ENCODE results near the gene ARMC12. TPM values are rescaled to one million over a fixed set of nuclear protein-coding genes. Genes with fewer than 3 reads are reported as not detected.
"Not testable (repeated sequence)": the region's sequence is repeated elsewhere in the genome, so short reads cannot be mapped to it uniquely, and the experiment has no call there.

ARMC12 gene
- total and polyA plus RNA-seq, 2 experiments from 2014 or later = 0.90 to 0.94 TPM

GRCh38 chr6:35687658-35688604, 48.9 kb upstream of the ARMC12 start:
- H3K27me3 Mint-ChIP-seq (ENCODE audit: insufficient read depth, low read depth, poor library complexity) = peaks cover 9% of the 10 kb centered on the region
- Histone ChIP-seq H3K79me2 (replicated peaks; ENCODE audit: insufficient read depth) (peaks cover 45% of the 10 kb centered on the region), H2AFZ (peak overlapping the region; percentile 57; the same call in 1 of the 2 replicates), H3K27me3 (ENCODE audit: insufficient read depth) (peaks cover 20% of the 10 kb centered on the region), H3K36me3 (ENCODE audit: insufficient read depth) (no peaks in the 10 kb centered on the region), H4K20me1 (replicated peaks; ENCODE audit: insufficient read depth) (peaks cover 14% of the 10 kb centered on the region), H3F3A (replicated peaks; ENCODE audit: low read depth) (peaks cover 14% of the 10 kb centered on the region; the same call in 1 of the 2 replicates), H3K4me2 (peak overlapping the region; percentile 98), H3K4me1 (ENCODE audit: insufficient read depth) (peaks cover 15% of the 10 kb centered on the region), H3K9me2 (ENCODE audit: insufficient read depth) (no peaks in the 10 kb centered on the region), H3K4me3 (peak overlapping the region; percentile 85), H3K27ac (ENCODE audit: low read depth) (no peak overlapping the region)
- H3K27ac Mint-ChIP-seq = no peak overlapping the region
- peak overlapping the region; percentile 88 for H3K4me3 Mint-ChIP-seq
- DNase-seq (ENCODE audit: low spot score) (peak; percentile 80), ATAC-seq (peak; percentile 68)
- no peaks in the 10 kb centered on the region for H3K9me3 Mint-ChIP-seq
- H3K4me1 Mint-ChIP-seq = peaks cover 5% of the 10 kb centered on the region
- no peak for TF ChIP-seq POLR2AphosphoS5 (IDR thresholded peaks at IDR 0.05; ENCODE audit: low read depth)
- peak; percentile 65 for TF ChIP-seq CREB1 (CRISPR knock-in tag; IDR thresholded peaks at IDR 0.05; ENCODE audit: low read depth)
- TF ChIP-seq EZH2 (IDR thresholded peaks at IDR 0.05; ENCODE audit: low read depth, unreplicated experiment) = no peak
- no peaks in the 10 kb centered on the region; the same call in 1 of the 3 replicates for H3K36me3 Mint-ChIP-seq (ENCODE audit: low read depth)

GRCh38 chr6:35688605-35689322, 48.1 kb upstream of the ARMC12 start, which contains the start of gene FKBP5:
Gene FKBP5 (minus strand): TSS chr6:35688915. CDS start chr6:35642824, 46,091 bp downstream.
- TF ChIP-seq POLR2AphosphoS5 (IDR thresholded peaks at IDR 0.05; ENCODE audit: low read depth) = peak; percentile 74
- TF ChIP-seq ETS1 (IDR thresholded peaks at IDR 0.05) = no peak
- no peak for TF ChIP-seq NANOG (IDR thresholded peaks at IDR 0.05; ENCODE audit: borderline replicate concordance)
- TF ChIP-seq REST (IDR thresholded peaks at IDR 0.05; ENCODE audit: unreplicated experiment) = no peak
- TF ChIP-seq CTCF (conservative IDR thresholded peaks at IDR 0.05; ENCODE audit: low read depth in 2 of 2) = no peak
- peak; percentile 40; the same call in 1 of the 2 replicates for TF ChIP-seq CREB1 (CRISPR knock-in tag; IDR thresholded peaks at IDR 0.05; ENCODE audit: low read depth)
- TF ChIP-seq EZH2phosphoT487 (IDR thresholded peaks at IDR 0.05; ENCODE audit: unreplicated experiment) = no peak
- TF ChIP-seq JUNB (IDR thresholded peaks at IDR 0.05; ENCODE audit: unreplicated experiment) = no peak
- no peak for TF ChIP-seq STAT1 (IDR thresholded peaks at IDR 0.05; ENCODE audit: unreplicated experiment)
- H3F3A ChIP-seq (replicated peaks; ENCODE audit: low read depth) = peaks cover 14% of the 10 kb centered on the region; the same call in 1 of the 2 replicates
- H3K4me1 ChIP-seq (ENCODE audit: insufficient read depth) = peaks cover 15% of the 10 kb centered on the region
- H3K27me3 Mint-ChIP-seq (ENCODE audit: insufficient read depth, low read depth, poor library complexity) = peaks cover 9% of the 10 kb centered on the region
- peak within 1 kb of the TSS; percentile 98 for H3K4me2 ChIP-seq
- ATAC-seq = peak; percentile 93
- H2AFZ ChIP-seq = peak within 1 kb of the TSS; percentile 98
- no peaks in the 10 kb centered on the region for H3K9me3 Mint-ChIP-seq
- DNase-seq (ENCODE audit: low spot score) = peak; percentile 96
- peaks cover 20% of the 10 kb centered on the region for H3K27me3 ChIP-seq (ENCODE audit: insufficient read depth)
- no peaks in the 10 kb centered on the region for H3K9me2 ChIP-seq (ENCODE audit: insufficient read depth)
- H3K27ac ChIP-seq (ENCODE audit: low read depth) = peak within 1 kb of the TSS; percentile 63; the same call in 1 of the 2 replicates
- peaks cover 14% of the 10 kb centered on the region for H4K20me1 ChIP-seq (replicated peaks; ENCODE audit: insufficient read depth)
- no peaks in the 10 kb centered on the region; the same call in 2 of the 3 replicates for H3K36me3 Mint-ChIP-seq (ENCODE audit: low read depth)
- H3K27ac Mint-ChIP-seq = peak within 1 kb of the TSS; percentile 8; the same call in 1 of the 2 replicates
- H3K79me2 ChIP-seq (replicated peaks; ENCODE audit: insufficient read depth) = peaks cover 38% of the 10 kb centered on the region
- H3K4me3 Mint-ChIP-seq = peak within 1 kb of the TSS; percentile 88
- peak within 1 kb of the TSS; percentile 85 for H3K4me3 ChIP-seq
- H3K36me3 ChIP-seq (ENCODE audit: insufficient read depth) = no peaks in the 10 kb centered on the region
- peaks cover 5% of the 10 kb centered on the region for H3K4me1 Mint-ChIP-seq

GRCh38 chr6:35690006-35690405, 46.8 kb upstream of the ARMC12 start:
- not testable (repeated sequence) for H3K36me3 Mint-ChIP-seq (ENCODE audit: low read depth); H3K4me3 Mint-ChIP-seq; H3K4me2 ChIP-seq; H3K4me3 ChIP-seq; H3K27ac Mint-ChIP-seq; H3K4me1 Mint-ChIP-seq; H3K27me3 Mint-ChIP-seq (ENCODE audit: insufficient read depth, low read depth, poor library complexity); DNase-seq (ENCODE audit: low spot score); H3K9me3 Mint-ChIP-seq; ATAC-seq; H3K36me3 ChIP-seq (ENCODE audit: insufficient read depth); H3K9me2 ChIP-seq (ENCODE audit: insufficient read depth); H3K27ac ChIP-seq (ENCODE audit: low read depth)
- Histone ChIP-seq H3K79me2 (replicated peaks; ENCODE audit: insufficient read depth) (peaks cover 28% of the 10 kb centered on the region), H3F3A (replicated peaks; ENCODE audit: low read depth) (peaks cover 14% of the 10 kb centered on the region; the same call in 1 of the 2 replicates), H4K20me1 (replicated peaks; ENCODE audit: insufficient read depth) (peaks cover 14% of the 10 kb centered on the region), H3K4me1 (ENCODE audit: insufficient read depth) (peaks cover 15% of the 10 kb centered on the region), H2AFZ (peak overlapping the region; percentile 98), H3K27me3 (ENCODE audit: insufficient read depth) (peaks cover 20% of the 10 kb centered on the region)
